Measurements from ENCODE around the gene DGCR6L.

The DGCR6L gene

DNA sequence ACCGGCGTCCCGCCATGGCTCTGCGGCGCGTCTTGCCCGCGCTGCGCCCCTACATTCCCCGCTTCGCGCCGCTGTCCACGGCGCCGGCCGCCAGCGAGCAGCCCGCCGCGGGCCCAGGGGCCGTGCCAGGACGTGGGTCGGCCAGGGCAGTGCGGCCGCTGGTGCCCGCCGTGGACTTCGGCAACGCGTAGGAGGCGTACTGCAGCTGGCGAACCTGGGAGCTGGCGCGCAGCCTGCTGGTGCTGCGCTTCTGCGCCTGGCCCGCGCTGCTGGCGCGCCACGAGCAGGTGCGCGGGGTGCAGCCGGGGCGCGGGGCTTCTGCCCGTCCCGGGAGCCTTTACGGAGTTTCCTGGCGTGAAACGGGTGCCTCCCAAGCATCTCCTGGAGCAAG lies 20.1 kb downstream of the DGCR6L start:
- TF ChIP-seq, protein P1, sequence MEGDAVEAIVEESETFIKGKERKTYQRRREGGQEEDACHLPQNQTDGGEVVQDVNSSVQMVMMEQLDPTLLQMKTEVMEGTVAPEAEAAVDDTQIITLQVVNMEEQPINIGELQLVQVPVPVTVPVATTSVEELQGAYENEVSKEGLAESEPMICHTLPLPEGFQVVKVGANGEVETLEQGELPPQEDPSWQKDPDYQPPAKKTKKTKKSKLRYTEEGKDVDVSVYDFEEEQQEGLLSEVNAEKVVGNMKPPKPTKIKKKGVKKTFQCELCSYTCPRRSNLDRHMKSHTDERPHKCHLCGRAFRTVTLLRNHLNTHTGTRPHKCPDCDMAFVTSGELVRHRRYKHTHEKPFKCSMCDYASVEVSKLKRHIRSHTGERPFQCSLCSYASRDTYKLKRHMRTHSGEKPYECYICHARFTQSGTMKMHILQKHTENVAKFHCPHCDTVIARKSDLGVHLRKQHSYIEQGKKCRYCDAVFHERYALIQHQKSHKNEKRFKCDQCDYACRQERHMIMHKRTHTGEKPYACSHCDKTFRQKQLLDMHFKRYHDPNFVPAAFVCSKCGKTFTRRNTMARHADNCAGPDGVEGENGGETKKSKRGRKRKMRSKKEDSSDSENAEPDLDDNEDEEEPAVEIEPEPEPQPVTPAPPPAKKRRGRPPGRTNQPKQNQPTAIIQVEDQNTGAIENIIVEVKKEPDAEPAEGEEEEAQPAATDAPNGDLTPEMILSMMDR (IDR thresholded peaks at IDR 0.05; ENCODE audit: poor library complexity, severe bottlenecking): no peak
- DNase-seq (ENCODE audit: low spot score) (no peak), ATAC-seq (ENCODE audit: low read depth) (peak; percentile 39)
- no peaks in the 10 kb centered on the region for H3K9me3 ChIP-seq (ENCODE audit: severe bottlenecking)
- peak overlapping the region; percentile 37 for H3K4me3 ChIP-seq (ENCODE audit: severe bottlenecking)
- H3K27me3 ChIP-seq (ENCODE audit: insufficient read depth, poor library complexity, severe bottlenecking): no peaks in the 10 kb centered on the region
- no peak overlapping the region for H3K27ac ChIP-seq (ENCODE audit: poor library complexity, severe bottlenecking)
- no peaks in the 10 kb centered on the region for H3K4me1 ChIP-seq (ENCODE audit: insufficient read depth, poor library complexity, severe bottlenecking)
- H3K36me3 ChIP-seq (ENCODE audit: low read depth): no peaks in the 10 kb centered on the region

DNA sequence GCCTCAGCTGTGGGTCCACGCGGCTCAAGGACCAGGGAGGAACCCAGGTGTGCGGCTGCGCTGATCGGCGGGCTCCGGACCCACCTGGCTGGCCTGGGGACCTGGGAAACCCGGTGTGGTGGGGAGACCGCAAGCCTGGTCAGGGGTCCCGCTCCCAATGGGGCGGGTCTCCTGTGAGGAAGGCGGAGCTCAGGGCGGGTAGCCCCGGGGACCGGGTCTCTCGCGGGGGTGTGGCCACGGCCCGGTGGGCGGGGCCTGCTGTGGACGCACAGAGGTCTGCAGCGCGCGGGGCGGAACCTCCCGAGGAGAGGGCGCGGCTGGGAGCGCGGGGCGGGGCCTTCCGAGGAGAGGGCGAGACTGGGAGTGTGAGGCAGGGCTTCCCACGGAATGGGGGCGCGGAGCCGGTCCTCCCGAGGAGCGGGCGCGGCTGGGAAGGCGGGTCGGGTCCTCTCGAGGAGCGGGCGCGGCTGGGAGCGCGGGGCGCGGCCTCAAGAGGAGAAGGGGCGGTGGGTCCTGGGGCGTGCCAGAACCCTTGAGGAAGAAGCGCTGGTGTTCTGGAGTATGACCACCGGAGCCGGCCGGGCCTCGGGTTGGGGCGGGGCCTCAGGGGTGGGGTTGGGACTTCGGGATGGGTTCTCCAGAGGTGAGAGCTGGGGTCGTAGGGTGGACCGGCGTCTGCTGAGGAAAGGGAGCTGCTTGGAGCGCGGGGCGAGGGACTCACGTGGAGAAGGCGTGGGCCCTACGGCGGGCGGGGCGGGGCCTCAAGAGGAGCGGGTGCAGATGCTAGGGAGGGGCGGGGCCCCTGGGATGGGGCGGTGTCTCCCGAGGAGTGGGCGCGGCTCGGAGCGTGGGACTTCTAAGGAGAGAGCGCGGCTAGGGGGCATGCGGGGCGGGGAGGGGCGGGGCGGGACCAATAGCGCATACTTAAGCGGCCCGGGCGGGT lies 20.8 kb downstream of the DGCR6L start:
- Histone ChIP-seq H3K27me3 (ENCODE audit: insufficient read depth, poor library complexity, severe bottlenecking) (no peaks in the 10 kb centered on the region), H3K4me1 (ENCODE audit: insufficient read depth, poor library complexity, severe bottlenecking) (no peaks in the 10 kb centered on the region), H3K4me3 (ENCODE audit: severe bottlenecking) (peak overlapping the region; percentile 37), H3K36me3 (ENCODE audit: low read depth) (no peaks in the 10 kb centered on the region), H3K9me3 (ENCODE audit: severe bottlenecking) (no peaks in the 10 kb centered on the region), H3K27ac (ENCODE audit: poor library complexity, severe bottlenecking) (no peak overlapping the region)
- ATAC-seq (ENCODE audit: low read depth) (peak; percentile 88), DNase-seq (ENCODE audit: low spot score) (peak; percentile 81)
- TF ChIP-seq, protein P1 (IDR thresholded peaks at IDR 0.05; ENCODE audit: poor library complexity, severe bottlenecking): no peak

DNA sequence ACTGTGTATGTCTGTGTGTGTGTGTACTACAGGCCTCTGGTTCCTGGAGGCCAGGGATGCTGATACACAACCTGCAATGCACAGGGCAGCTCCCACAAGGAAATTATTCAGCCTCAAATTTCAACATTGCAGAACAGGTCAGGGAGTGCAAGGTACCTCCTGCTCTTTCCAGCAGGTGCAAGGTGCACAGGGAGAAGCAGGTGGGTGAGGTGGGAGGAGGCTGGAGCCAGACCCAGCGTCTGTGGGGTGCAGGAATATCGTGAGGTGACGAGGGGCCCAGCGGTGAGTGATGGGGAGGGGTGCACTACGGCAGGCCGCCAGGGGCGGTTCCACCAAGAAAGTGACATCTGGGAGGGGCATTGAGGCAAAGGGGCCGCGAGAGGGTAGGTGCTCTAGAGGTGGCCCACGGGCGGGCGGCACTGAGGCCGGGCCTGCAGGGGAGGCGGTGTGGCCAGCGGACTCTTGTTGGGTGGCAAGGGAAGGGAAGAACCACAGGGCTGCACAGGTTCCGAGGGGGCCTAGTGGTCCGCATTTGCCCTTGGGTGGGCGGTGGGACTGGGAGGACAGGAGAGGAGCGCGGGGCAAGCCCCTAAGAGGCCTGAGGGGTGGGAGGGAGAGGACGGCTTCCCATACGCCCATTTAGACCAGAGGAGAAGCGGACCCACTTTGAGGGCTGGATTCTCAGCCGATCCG lies 21.6 kb downstream of the DGCR6L start:
- Histone ChIP-seq H3K27me3 (ENCODE audit: insufficient read depth, poor library complexity, severe bottlenecking) (no peaks in the 10 kb centered on the region), H3K36me3 (ENCODE audit: low read depth) (no peaks in the 10 kb centered on the region), H3K27ac (ENCODE audit: poor library complexity, severe bottlenecking) (no peak overlapping the region), H3K4me1 (ENCODE audit: insufficient read depth, poor library complexity, severe bottlenecking) (no peaks in the 10 kb centered on the region), H3K4me3 (ENCODE audit: severe bottlenecking) (no peak overlapping the region), H3K9me3 (ENCODE audit: severe bottlenecking) (no peaks in the 10 kb centered on the region)
- no peak for ATAC-seq (ENCODE audit: low read depth)
- TF ChIP-seq, protein P1 (IDR thresholded peaks at IDR 0.05; ENCODE audit: poor library complexity, severe bottlenecking): no peak
- no peak for DNase-seq (ENCODE audit: low spot score)

DNA sequence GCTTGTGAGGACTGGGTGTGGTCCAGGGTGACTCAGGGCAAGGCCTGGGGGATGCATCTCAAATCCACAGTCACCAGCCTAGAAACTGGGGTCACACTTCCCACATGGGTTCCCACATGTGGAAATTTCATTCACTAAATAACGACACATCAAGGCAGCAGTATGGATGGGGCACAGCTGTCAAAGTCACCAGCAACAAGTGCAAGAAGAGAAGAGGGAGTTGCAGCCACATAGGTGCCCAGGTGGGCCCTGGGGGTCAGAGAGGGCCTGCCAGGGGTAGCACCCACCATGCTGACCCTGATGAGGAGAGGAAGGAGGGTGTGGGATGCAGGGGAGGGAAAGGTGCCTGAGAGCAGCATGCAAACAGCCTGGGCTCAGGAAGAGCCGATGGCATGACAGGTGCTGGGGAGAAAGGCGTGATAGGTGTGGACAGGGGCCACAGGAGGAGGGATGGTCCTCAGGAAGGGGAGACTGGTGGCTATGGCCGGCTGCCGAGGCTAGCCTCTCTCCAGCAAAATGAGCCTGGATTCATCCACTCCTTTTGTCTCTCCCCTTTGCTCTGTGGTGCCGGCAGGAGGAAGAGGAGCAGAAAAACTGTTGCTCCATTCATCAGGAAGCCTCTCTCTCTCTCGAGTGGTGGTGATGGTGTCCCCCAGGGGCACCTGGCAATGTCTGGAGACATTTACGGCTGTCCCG lies 22.3 kb downstream of the DGCR6L start:
- H3K4me1 ChIP-seq (ENCODE audit: insufficient read depth, poor library complexity, severe bottlenecking): no peaks in the 10 kb centered on the region
- TF ChIP-seq, protein P1 (IDR thresholded peaks at IDR 0.05; ENCODE audit: poor library complexity, severe bottlenecking): no peak

More for the DNA sequence above, 22.3 kb downstream of the DGCR6L start:
- Histone ChIP-seq H3K27me3 (ENCODE audit: insufficient read depth, poor library complexity, severe bottlenecking) (no peaks in the 10 kb centered on the region), H3K9me3 (ENCODE audit: severe bottlenecking) (no peaks in the 10 kb centered on the region), H3K27ac (ENCODE audit: poor library complexity, severe bottlenecking) (no peak overlapping the region), H3K36me3 (ENCODE audit: low read depth) (no peaks in the 10 kb centered on the region), H3K4me3 (ENCODE audit: severe bottlenecking) (no peak overlapping the region)
- no peak for DNase-seq (ENCODE audit: low spot score)
- ATAC-seq (ENCODE audit: low read depth): no peak
